ENCODE results near the gene SLIT3.

Gene SLIT3

GRCh38 chr5:168952196-168952595, 348.7 kb downstream of the SLIT3 start:
- TF ChIP-seq ISL1 (CRISPR knock-in tag; IDR thresholded peaks at IDR 0.05) = no peak
- TF ChIP-seq TOX (CRISPR knock-in tag; IDR thresholded peaks at IDR 0.05; ENCODE audit: borderline replicate concordance) = no peak
- no peak for TF ChIP-seq ZNF8 (CRISPR knock-in tag; IDR thresholded peaks at IDR 0.05)
- no peak for TF ChIP-seq GLIS3 (CRISPR knock-in tag; IDR thresholded peaks at IDR 0.05)
- no peak for TF ChIP-seq POU6F1 (CRISPR knock-in tag; IDR thresholded peaks at IDR 0.05; ENCODE audit: borderline replicate concordance, low read depth)
- no peak for TF ChIP-seq CSRNP3 (CRISPR knock-in tag; IDR thresholded peaks at IDR 0.05)
- TF ChIP-seq CREB5 (CRISPR knock-in tag; IDR thresholded peaks at IDR 0.05; ENCODE audit: low read depth) = no peak
- no peak for TF ChIP-seq PPARA (CRISPR knock-in tag; IDR thresholded peaks at IDR 0.05; ENCODE audit: borderline replicate concordance)
- no peak for TF ChIP-seq OSR1 (CRISPR knock-in tag; IDR thresholded peaks at IDR 0.05)
- no peak for TF ChIP-seq ZNF70 (CRISPR knock-in tag; IDR thresholded peaks at IDR 0.05)
- no peak for TF ChIP-seq BACH2 (CRISPR knock-in tag; IDR thresholded peaks at IDR 0.05; ENCODE audit: borderline replicate concordance)
- no peak for TF ChIP-seq RARB (CRISPR knock-in tag; IDR thresholded peaks at IDR 0.05)
- no peak for TF ChIP-seq ZNF565 (CRISPR knock-in tag; conservative IDR thresholded peaks at IDR 0.05; ENCODE audit: low read depth)
- TF ChIP-seq TSHZ2 (CRISPR knock-in tag; IDR thresholded peaks at IDR 0.05) = no peak
- TF ChIP-seq CSDC2 (CRISPR knock-in tag; IDR thresholded peaks at IDR 0.05) = no peak
- TF ChIP-seq ZC3H10 (CRISPR knock-in tag; IDR thresholded peaks at IDR 0.05) = no peak
- no peak for TF ChIP-seq ESRRG (CRISPR knock-in tag; IDR thresholded peaks at IDR 0.05)
- TF ChIP-seq PATZ1 (CRISPR knock-in tag; IDR thresholded peaks at IDR 0.05; ENCODE audit: borderline replicate concordance) = no peak
- no peak for TF ChIP-seq ARNTL (CRISPR knock-in tag; IDR thresholded peaks at IDR 0.05; ENCODE audit: borderline replicate concordance, low read depth)
- TF ChIP-seq ZFP30 (CRISPR knock-in tag; IDR thresholded peaks at IDR 0.05) = no peak
- ATAC-seq = no peak

- TF ChIP-seq TCF4 (CRISPR knock-in tag; IDR thresholded peaks at IDR 0.05; ENCODE audit: borderline replicate concordance) = no peak
- TF ChIP-seq SNAI2 (CRISPR knock-in tag; IDR thresholded peaks at IDR 0.05) = no peak
- TF ChIP-seq CREB5 (CRISPR knock-in tag; IDR thresholded peaks at IDR 0.05; ENCODE audit: low read depth) = no peak
- TF ChIP-seq GLIS3 (CRISPR knock-in tag; IDR thresholded peaks at IDR 0.05) = no peak
- TF ChIP-seq ISL1 (CRISPR knock-in tag; IDR thresholded peaks at IDR 0.05) = no peak
- no peak for TF ChIP-seq PATZ1 (CRISPR knock-in tag; IDR thresholded peaks at IDR 0.05; ENCODE audit: borderline replicate concordance)
- ATAC-seq = no peak
Observed at GRCh38 chr5:168951769-168952168, 349.2 kb downstream of the SLIT3 start.

Measured in SK-N-SH treated with all-trans-retinoic acid at 6 μM for 48 hours (cell line).